K562 (cell line): ENCODE data around the gene NT5DC4. TPM values are rescaled to one million over a fixed set of nuclear protein-coding genes. Genes with fewer than 3 reads are reported as not detected.

Experiments used
- ATAC-seq: fragments of 200-7000 bp; cut with Tn5 transposase; 3 replicates; pipeline ENCODE4 v1.9.1; 2020; ENCODE audit warnings: moderate library complexity
- BruUV-seq: library from RNA; stranded (reverse); fragments of 400-500 nt; replicated peaks from 2 replicates; lab custom pipeline; 2021; lab: Mats Ljungman, UMichigan
- CTCF ChIA-PET: fragments of 300-600 bp; formaldehyde crosslinking; extraction: SDS; loops from one replicate; lab custom pipeline; 2021; ENCODE audit warnings: low intra/inter-chr PET ratio; lab: Yijun Ruan, JAX
- POLR2A ChIA-PET: fragments of 300-600, 350-650 bp; sonication (Branson Sonifier 250); formaldehyde crosslinking; extraction: SDS; loops from one replicate; lab custom pipeline; 2021; ENCODE audit warnings: antibody characterized with exemption, inconsistent platforms; lab: Yijun Ruan, JAX
- DNase-seq, 4 experiments: peaks; one replicate each; pipeline versions ENCODE4 v3.0.0 to v3.0.0-alpha.2; 2011 to 2018; ENCODE audit warnings: low spot score in 3 of 4, mixed read lengths in 3 of 4; ENCODE audit errors: extremely low read depth in 1 of 4
- FAIRE-seq: peaks from 2 replicates; lab custom pipeline; 2011; peaks lifted over from hg19 to GRCh38; lab: Jason Lieb, UNC
- H2AFZ ChIP-seq: 2 replicates; pipeline ENCODE4 v1.6.0; 2011; ENCODE audit warnings: low read depth, low read length, control low read depth, inconsistent platforms
- H3K27ac ChIP-seq: fragments of 200-600 bp; 3 replicates; pipeline ENCODE4 v1.8.0; 2011; ENCODE audit warnings: low read depth, mild to moderate bottlenecking, control low read depth, inconsistent platforms, low read length, moderate library complexity, mixed read lengths; ENCODE audit errors: extremely low read depth
- H3K27me3 ChIP-seq, 2 experiments: fragments of 300-600 bp in 1 of 2; 2 replicates in 1 of 2; 3 replicates in 1 of 2; pipeline versions ENCODE4 v1.6.0 to v1.8.0; 2011; ENCODE audit warnings: inconsistent platforms in 2 of 2, low read length in 2 of 2, mild to moderate bottlenecking in 1 of 2, mixed read lengths in 1 of 2, moderate library complexity in 1 of 2; ENCODE audit not compliant: control insufficient read depth in 2 of 2, insufficient read depth in 2 of 2
- H3K36me3 ChIP-seq: fragments of 300-600 bp; 3 replicates; pipeline ENCODE4 v1.8.0; 2011; ENCODE audit warnings: mild to moderate bottlenecking, low read length, inconsistent platforms; ENCODE audit not compliant: control insufficient read depth, insufficient read depth
- H3K4me1 ChIP-seq, 2 experiments: fragments of 200-600 bp in 1 of 2; replicated peaks in 1 of 2; 2 replicates in 1 of 2; 3 replicates in 1 of 2; pipeline versions ENCODE4 v1.5.1 to v1.8.0; 2011; ENCODE audit warnings: inconsistent platforms in 2 of 2, low read length in 2 of 2, mild to moderate bottlenecking in 1 of 2, mixed read lengths in 1 of 2, moderate library complexity in 1 of 2; ENCODE audit not compliant: control insufficient read depth in 2 of 2, insufficient read depth in 2 of 2
- H3K4me2 ChIP-seq: 2 replicates; pipeline ENCODE4 v1.6.1; 2011; ENCODE audit warnings: low read length, control low read depth, inconsistent platforms, mixed read lengths; ENCODE audit not compliant: insufficient read depth
- H3K4me3 ChIP-seq: fragments of 200-600 bp; sonication (generic), shearing (Covaris generic); 2 replicates; pipeline ENCODE4 v1.5.1; 2016; ENCODE audit warnings: control low read depth, inconsistent platforms
- H3K79me2 ChIP-seq: fragments of 200-600 bp; 3 replicates; pipeline ENCODE4 v1.8.0; 2011; ENCODE audit warnings: low read length, inconsistent platforms; ENCODE audit not compliant: control insufficient read depth, insufficient read depth
- H3K9ac ChIP-seq, 2 experiments: 2 replicates each; pipeline versions ENCODE4 v1.6.0 to v1.6.1; 2011; ENCODE audit warnings: low read depth in 2 of 2, low read length in 2 of 2, control low read depth in 1 of 2, inconsistent platforms in 1 of 2, mild to moderate bottlenecking in 1 of 2, mixed read lengths in 1 of 2; ENCODE audit not compliant: insufficient read depth in 1 of 2
- H3K9me1 ChIP-seq: one replicate; pipeline ENCODE4 v1.6.0; 2011; ENCODE audit warnings: inconsistent platforms, mild to moderate bottlenecking, low read length, moderate library complexity; ENCODE audit not compliant: control insufficient read depth, insufficient read depth
- H3K9me3 ChIP-seq: replicated peaks from 2 replicates; pipeline ENCODE4 v1.5.1; 2011; ENCODE audit warnings: low read depth, low read length, inconsistent platforms; ENCODE audit not compliant: control insufficient read depth, insufficient read depth
- H4K20me1 ChIP-seq: replicated peaks from 2 replicates; pipeline ENCODE4 v1.6.1; 2011; ENCODE audit warnings: low read length, inconsistent platforms, mixed read lengths; ENCODE audit not compliant: control insufficient read depth, insufficient read depth
- CC2D1A ChIP-seq: fragments of 450-650 bp; IDR thresholded peaks from 2 replicates; pipeline ENCODE4 v1.6.1; 2017; ENCODE audit warnings: mild to moderate bottlenecking
- NR2F6 ChIP-seq: fragments of 450-650 bp; formaldehyde crosslinking; IDR thresholded peaks from 2 replicates; pipeline ENCODE4 v1.4.0; 2020; ENCODE audit warnings: mild to moderate bottlenecking
- WGBS: fragments of 100-300 bp; shearing (Covaris generic); methylation state at CpG from one replicate; pipeline ENCODE4 v1.1.6; 2016; ENCODE audit warnings: low coverage, mixed read lengths; ENCODE audit not compliant: insufficient coverage; ENCODE audit errors: missing lambda C conversion rate; 5-methylcytosine and 5-hydroxymethylcytosine counted together
- in situ Hi-C: fragments of 300-500 bp; cut with MboI; formaldehyde crosslinking; loops from 4 replicates; pipeline ENCODE4 v1.15.0; 2018; ENCODE audit warnings: inconsistent platforms, mixed read lengths
- intact Hi-C: fragments of 100-400 bp; cut with micrococcal nuclease; formaldehyde crosslinking; loops from 2 replicates; pipeline ENCODE4 v1.14.2; 2022
- polyA plus RNA-seq, 8 experiments: library from polyadenylated mRNA; depleted of rRNA in 4 of 8; stranded (reverse) in 5 of 8; unstranded in 3 of 8; fragments of >200 nt; fragmentation: Nextera tagmentation in 2 of 8; fragmentation: Illumina TruSeq in 1 of 8; extraction: Ambion mirVana in 2 of 8; extraction: Trizol in 1 of 8; gene quantifications; 2 replicates each; pipeline versions ENCODE4 v1.2.1 to v1.2.3, GENCODE V29; 2011 to 2014; ENCODE audit warnings: inconsistent platforms in 1 of 8, missing spikeins in 1 of 8
- total RNA-seq, 7 experiments: library from RNA; depleted of rRNA in 6 of 7; stranded (reverse); fragments of >200 nt in 6 of 7; fragmentation: Illumina TruSeq in 2 of 7; extraction: Trizol in 2 of 7; gene quantifications; 2 replicates each; pipeline versions ENCODE4 v1.2.1 to v1.2.3, GENCODE V29; 2011 to 2021; ENCODE audit warnings: low replicate concordance in 1 of 7
- TF ChIP-seq, protein P1 (sequence below), 2 experiments: IDR thresholded peaks in 1 of 2; conservative IDR thresholded peaks in 1 of 2; 2 replicates each; pipeline ENCODE4 v1.6.1; 2016; ENCODE audit warnings: low read depth in 2 of 2, mild to moderate bottlenecking in 1 of 2, missing compliant biosample characterization in 1 of 2, missing genetic modification characterization in 1 of 2, moderate library complexity in 1 of 2
- TF ChIP-seq, protein P2 (sequence below): fragments of 450-650 bp; IDR thresholded peaks from 2 replicates; pipeline ENCODE4 v1.6.1; 2016

NT5DC4 gene
- total and polyA plus RNA-seq, 9 of the 15 experiments (the other 6 are each of a cell fraction or from before 2014, with no cell fraction given) = 0.44 to 6.9 (median 2.5) TPM

DNA sequence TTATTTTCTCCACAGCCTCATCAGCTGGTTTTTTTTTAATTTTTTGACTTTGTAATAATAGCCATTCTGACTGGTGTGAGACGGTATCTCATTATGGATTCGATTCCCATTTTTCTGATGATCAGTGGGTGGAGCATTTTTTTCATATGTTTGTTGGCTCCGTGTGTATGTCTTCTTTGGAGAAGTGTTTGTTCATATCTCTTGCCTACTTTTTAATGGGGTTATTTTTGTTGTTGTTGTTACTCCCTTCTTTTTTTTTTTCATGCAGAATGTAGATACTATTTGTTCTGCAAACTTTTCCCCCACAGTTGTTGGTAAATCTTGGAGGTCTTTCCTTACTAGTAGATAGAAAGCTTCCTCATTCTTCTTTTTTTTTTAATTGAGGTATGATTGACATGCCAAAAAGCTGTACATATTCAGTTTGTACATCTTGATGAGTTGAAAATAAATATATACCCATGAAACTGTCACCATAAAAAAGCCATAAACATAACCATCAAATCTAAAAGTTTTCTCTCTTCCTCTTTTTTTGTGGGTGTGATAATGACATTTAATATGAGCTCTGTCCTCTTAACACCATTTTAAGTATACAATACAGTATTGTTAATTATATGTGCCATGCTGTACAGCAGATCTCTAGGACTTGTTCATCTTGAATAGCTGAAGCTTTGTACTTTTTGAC is 21.8 kb upstream of the NT5DC4 start:
- Histone ChIP-seq H3K27ac (no peak overlapping the region), H3K79me2 (no peaks in the 10 kb centered on the region), H3K9me1 (no peaks in the 10 kb centered on the region), H4K20me1 (no peaks in the 10 kb centered on the region), H3K27me3 (no peaks in the 10 kb centered on the region), H3K4me1 (peaks cover 3 to 24% of the 10 kb centered on the region in 2 experiments), H3K4me3 (no peak overlapping the region), H3K36me3 (no peaks in the 10 kb centered on the region), H3K9ac (no peak overlapping the region), H3K4me2 (no peak overlapping the region), H3K9me3 (no peaks in the 10 kb centered on the region), H2AFZ (peak overlapping the region; percentile 23; the same call in 1 of the 2 replicates)
- in situ Hi-C loops (no loop called here), intact Hi-C loops (no loop called here)
- TF ChIP-seq CC2D1A (no peak), NR2F6 (no peak)
- TF ChIP-seq, protein P1, sequence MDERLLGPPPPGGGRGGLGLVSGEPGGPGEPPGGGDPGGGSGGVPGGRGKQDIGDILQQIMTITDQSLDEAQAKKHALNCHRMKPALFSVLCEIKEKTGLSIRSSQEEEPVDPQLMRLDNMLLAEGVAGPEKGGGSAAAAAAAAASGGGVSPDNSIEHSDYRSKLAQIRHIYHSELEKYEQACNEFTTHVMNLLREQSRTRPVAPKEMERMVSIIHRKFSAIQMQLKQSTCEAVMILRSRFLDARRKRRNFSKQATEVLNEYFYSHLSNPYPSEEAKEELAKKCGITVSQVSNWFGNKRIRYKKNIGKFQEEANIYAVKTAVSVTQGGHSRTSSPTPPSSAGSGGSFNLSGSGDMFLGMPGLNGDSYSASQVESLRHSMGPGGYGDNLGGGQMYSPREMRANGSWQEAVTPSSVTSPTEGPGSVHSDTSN (CRISPR knock-in tag; IDR thresholded peaks at IDR 0.05; ENCODE audit: low read depth) = no peak
- TF ChIP-seq, protein P1 (tag; conservative IDR thresholded peaks at IDR 0.05; ENCODE audit: low read depth) = 0 out of 2 replicates have a peak, but pooled peaks have one; percentile 9
- TF ChIP-seq, protein P2, sequence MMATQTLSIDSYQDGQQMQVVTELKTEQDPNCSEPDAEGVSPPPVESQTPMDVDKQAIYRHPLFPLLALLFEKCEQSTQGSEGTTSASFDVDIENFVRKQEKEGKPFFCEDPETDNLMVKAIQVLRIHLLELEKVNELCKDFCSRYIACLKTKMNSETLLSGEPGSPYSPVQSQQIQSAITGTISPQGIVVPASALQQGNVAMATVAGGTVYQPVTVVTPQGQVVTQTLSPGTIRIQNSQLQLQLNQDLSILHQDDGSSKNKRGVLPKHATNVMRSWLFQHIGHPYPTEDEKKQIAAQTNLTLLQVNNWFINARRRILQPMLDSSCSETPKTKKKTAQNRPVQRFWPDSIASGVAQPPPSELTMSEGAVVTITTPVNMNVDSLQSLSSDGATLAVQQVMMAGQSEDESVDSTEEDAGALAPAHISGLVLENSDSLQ = peak; percentile 58
- DNase-seq (no peak), ATAC-seq (no peak), FAIRE-seq (no peak)
- no TSS peak for BruUV-seq
- POLR2A ChIA-PET = interaction anchor here (1.0 kb wide), 1 partner anchor 10 kb away, joined by 3 read pairs; no protein-coding TSS in a partner anchor
- 82% methylated on average over 3 of the region's 3 CpGs for WGBS
- CTCF ChIA-PET = no interaction called here
